GM15510 (cell line): ENCODE data around the gene CEP72.

Experiments
- POLR2A ChIP-seq: IDR thresholded peaks from 3 replicates; pipeline ENCODE4 v1.6.1; 2011; ENCODE audit warnings: borderline replicate concordance; ENCODE audit not compliant: insufficient read length; ENCODE audit errors: extremely low read depth

CEP72 gene

GRCh38 chr5:619444-619843 is 7.3 kb downstream of the CEP72 start:
- TF ChIP-seq POLR2A = no peak

DNA sequence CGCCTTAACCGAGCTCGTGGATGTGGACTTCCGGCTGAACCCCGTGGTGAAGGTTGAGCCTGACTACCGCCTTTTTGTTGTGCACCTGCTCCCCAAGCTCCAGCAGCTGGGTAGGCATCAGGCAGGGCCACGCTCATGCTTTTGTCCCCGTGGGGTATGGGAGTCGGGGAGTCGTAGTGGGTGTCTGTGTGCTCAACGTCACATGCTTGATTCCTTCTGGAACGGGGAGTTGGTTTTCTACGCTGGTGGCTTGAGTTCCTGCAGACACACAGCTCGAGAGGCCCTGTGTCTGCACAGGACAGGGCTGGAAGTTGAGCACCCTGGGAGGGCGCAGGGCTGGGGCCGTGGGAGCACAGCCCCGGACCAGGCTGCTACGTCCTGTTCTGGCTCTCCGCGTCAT is 8.0 kb downstream of the CEP72 start:
- TF ChIP-seq POLR2A = no peak

- no peak for TF ChIP-seq POLR2A
Measured at GRCh38 chr5:620586-621180, 8.5 kb downstream of the CEP72 start.

GRCh38 chr5:621341-621761 is 9.2 kb downstream of the CEP72 start:
- TF ChIP-seq POLR2A = no peak

DNA sequence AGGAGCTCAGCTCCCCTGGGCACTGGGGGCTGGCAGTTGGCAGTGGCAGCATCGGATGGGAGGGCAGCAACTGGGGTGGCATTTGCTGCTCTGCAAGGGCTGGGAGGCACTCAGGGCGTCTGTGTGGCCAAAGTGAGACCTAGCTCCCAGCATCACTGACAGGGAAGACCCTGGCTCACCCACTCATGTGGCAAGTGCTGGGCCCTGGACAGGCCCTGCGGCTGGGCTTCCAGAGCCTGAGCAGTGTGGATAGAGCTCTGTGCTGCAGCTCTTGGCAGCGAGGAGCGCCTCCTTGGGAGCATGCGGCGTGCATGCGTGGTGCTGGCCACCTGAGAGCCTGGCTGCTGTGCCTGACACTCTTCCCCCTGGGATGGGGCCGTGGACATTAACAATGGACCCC is 10.2 kb downstream of the CEP72 start:
- no peak for TF ChIP-seq POLR2A

DNA sequence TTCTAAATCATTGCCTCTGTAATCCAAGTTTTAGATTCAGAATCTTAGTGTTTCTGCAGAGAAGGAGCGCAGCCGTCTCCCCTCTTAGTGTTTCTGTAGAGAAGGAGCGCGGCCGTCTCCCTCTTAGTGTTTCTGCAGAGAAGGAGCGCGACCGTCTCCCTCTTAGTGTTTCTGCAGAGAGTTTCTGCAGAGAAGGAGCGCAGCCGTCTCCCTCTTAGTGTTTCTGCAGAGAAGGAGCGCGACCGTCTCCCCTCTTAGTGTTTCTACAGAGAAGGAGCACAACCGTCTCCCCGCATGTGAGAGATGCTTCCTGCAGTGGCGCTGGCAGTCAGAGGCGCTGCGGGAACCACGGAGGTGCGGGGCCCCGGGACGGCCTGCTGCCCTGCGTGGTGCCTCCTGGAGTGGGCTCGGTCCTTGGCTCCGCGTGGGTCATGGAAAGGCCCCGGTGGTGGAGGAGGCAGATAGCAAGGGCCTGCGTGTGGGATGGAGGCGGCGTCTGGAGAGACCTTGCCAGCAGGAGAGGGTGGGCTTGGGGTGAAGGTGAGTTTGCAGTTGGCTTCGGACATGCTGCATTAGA is 10.9 kb downstream of the CEP72 start:
- no peak for TF ChIP-seq POLR2A

GRCh38 chr5:623531-623930 is 11.4 kb downstream of the CEP72 start:
- no peak for TF ChIP-seq POLR2A

GRCh38 chr5:624118-624950 is 12.2 kb downstream of the CEP72 start:
- TF ChIP-seq POLR2A = no peak

DNA sequence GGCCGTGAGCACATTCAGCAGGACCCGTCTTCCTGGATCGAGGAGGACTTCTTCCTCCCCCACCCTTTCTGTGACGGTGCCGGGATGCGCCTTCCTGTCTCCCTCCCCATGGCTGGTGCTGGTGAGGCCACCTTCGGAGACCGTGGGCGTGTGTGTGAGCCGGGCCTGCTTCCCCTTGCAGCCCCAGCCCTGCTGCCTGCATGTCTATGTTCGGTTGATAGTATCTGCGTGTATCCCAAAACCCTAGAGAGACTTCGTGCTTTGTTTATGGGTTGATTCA is 12.8 kb downstream of the CEP72 start:
- no peak for TF ChIP-seq POLR2A

GRCh38 chr5:625516-625915 is 13.4 kb downstream of the CEP72 start:
- TF ChIP-seq POLR2A = no peak

DNA sequence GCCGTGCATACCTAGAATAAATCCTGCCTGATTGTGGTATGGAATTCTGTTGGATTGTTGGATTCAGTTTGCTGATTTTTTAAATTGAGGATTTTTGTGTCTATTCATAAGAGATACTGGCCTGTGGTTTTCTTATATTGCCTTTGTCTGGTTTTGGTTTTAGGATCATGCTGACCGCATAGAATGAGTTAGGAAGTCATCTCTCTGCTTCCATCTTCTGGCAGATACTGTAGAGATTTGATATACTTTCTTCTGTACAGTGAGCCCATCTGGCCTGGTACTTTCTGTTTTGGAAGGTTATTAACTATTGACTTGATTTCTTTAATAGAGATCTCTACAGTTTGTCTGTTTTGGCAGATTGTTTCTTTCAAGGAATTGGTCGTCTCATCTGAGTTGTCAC is 14.7 kb downstream of the CEP72 start:
- no peak for TF ChIP-seq POLR2A

- no peak for TF ChIP-seq POLR2A
Measured at GRCh38 chr5:627840-628239, 15.7 kb downstream of the CEP72 start.

GRCh38 chr5:633501-633955 is 21.4 kb downstream of the CEP72 start:
- TF ChIP-seq POLR2A = no peak

- TF ChIP-seq POLR2A = no peak
Measured at GRCh38 chr5:634191-634590, 22.1 kb downstream of the CEP72 start.

GRCh38 chr5:635306-636055 is 23.3 kb downstream of the CEP72 start:
- TF ChIP-seq POLR2A = no peak
